Stimulated activated CD8-positive, alpha-beta memory T cell treated with anti-CD3 and anti-CD28 coated beads, Interleukin-12 subunit alpha, Interleukin-12 subunit beta, amount 100 ng/mL, for 1 hour (primary cell): ENCODE measurements around the gene LMOD3.

ENCODE experiments used
- DNase-seq: peaks from one replicate; pipeline ENCODE4 v3.0.0-alpha.2; 2020; ENCODE audit warnings: low read depth

The LMOD3 gene

GRCh38 chr3:69122403-69122802 is at the start of gene LMOD3:
Gene LMOD3, minus strand, starts transcription at chr3:69122595. Its CDS starts 209 bp downstream, at chr3:69122386.
- DNase-seq = no peak

GRCh38 chr3:69172058-69172457 is 49.7 kb upstream of the LMOD3 start:
- no peak for DNase-seq

GRCh38 chr3:69166446-69166845 is 44.1 kb upstream of the LMOD3 start:
- DNase-seq = no peak

GRCh38 chr3:69165744-69166143 is 43.3 kb upstream of the LMOD3 start:
- no peak for DNase-seq

- DNase-seq = no peak
Observed at GRCh38 chr3:69164296-69164695, 41.9 kb upstream of the LMOD3 start.

GRCh38 chr3:69162308-69162980 is 40.0 kb upstream of the LMOD3 start:
- no peak for DNase-seq

GRCh38 chr3:69161587-69162307 is 39.4 kb upstream of the LMOD3 start:
- no peak for DNase-seq

GRCh38 chr3:69160525-69160924 is 38.1 kb upstream of the LMOD3 start:
- DNase-seq = no peak

GRCh38 chr3:69160107-69160506 is 37.7 kb upstream of the LMOD3 start:
- DNase-seq = no peak

- no peak for DNase-seq
Observed at GRCh38 chr3:69149586-69149985, 27.2 kb upstream of the LMOD3 start.

GRCh38 chr3:69145688-69146087 is 23.3 kb upstream of the LMOD3 start:
- DNase-seq = no peak

GRCh38 chr3:69144631-69145245 is 22.3 kb upstream of the LMOD3 start:
- no peak for DNase-seq

- no peak for DNase-seq
Observed at GRCh38 chr3:69143612-69144011, 21.2 kb upstream of the LMOD3 start.

GRCh38 chr3:69142797-69143454 is 20.5 kb upstream of the LMOD3 start:
- no peak for DNase-seq

- DNase-seq = no peak
Observed at GRCh38 chr3:69142090-69142489, 19.7 kb upstream of the LMOD3 start.

GRCh38 chr3:69141313-69141712 is 18.9 kb upstream of the LMOD3 start:
- no peak for DNase-seq

- no peak for DNase-seq
Observed at GRCh38 chr3:69137412-69137811, 15.0 kb upstream of the LMOD3 start.

GRCh38 chr3:69137005-69137404 is 14.6 kb upstream of the LMOD3 start:
- no peak for DNase-seq

- DNase-seq = no peak
Observed at GRCh38 chr3:69130689-69131088, 8.3 kb upstream of the LMOD3 start.

- no peak for DNase-seq
Observed at GRCh38 chr3:69129531-69129930, 7.1 kb upstream of the LMOD3 start.

GRCh38 chr3:69128509-69128908 is 6.1 kb upstream of the LMOD3 start:
- no peak for DNase-seq

GRCh38 chr3:69126999-69127398 is 4.6 kb upstream of the LMOD3 start:
- DNase-seq = no peak

- no peak for DNase-seq
Observed at GRCh38 chr3:69126216-69126615, 3.8 kb upstream of the LMOD3 start.
